ENCODE measurements around the gene PPP2R5D.

DNA sequence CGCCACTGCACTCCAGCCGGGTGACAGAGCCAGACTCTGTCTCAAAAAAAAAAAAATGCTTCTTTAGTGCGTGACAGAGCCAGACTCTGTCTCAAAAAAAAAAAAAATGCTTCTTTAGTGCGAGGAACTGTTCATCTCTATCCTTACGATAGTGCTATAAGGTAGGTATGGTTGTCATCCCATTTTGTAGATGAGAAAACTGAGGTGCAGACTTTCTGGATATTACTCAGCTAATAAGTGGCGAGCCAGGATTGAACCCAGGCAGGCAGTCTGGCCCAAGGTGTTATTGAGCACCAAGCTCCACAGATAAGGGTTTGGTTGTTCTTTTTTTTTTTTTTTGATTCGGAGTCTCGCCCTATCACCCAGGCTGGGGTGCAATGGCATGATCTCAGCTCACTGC is 17.5 kb downstream of the PPP2R5D start:
- no peak for TF ChIP-seq CTCF (IDR thresholded peaks at IDR 0.05; ENCODE audit: low read depth, low read length, missing input control)
- TF ChIP-seq, protein P1, sequence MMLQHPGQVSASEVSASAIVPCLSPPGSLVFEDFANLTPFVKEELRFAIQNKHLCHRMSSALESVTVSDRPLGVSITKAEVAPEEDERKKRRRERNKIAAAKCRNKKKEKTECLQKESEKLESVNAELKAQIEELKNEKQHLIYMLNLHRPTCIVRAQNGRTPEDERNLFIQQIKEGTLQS (IDR thresholded peaks at IDR 0.05): no peak
- no peak for TF ChIP-seq NR2F2 (IDR thresholded peaks at IDR 0.05)
- no peak for TF ChIP-seq FOXA1 (IDR thresholded peaks at IDR 0.05)
- TF ChIP-seq EGR1 (IDR thresholded peaks at IDR 0.05; ENCODE audit: low read depth in 2 of 2): no peak
- TF ChIP-seq JUND (IDR thresholded peaks at IDR 0.05): no peak
- TF ChIP-seq TAF1 (conservative IDR thresholded peaks at IDR 0.05): no peak
- TF ChIP-seq, protein P2, sequence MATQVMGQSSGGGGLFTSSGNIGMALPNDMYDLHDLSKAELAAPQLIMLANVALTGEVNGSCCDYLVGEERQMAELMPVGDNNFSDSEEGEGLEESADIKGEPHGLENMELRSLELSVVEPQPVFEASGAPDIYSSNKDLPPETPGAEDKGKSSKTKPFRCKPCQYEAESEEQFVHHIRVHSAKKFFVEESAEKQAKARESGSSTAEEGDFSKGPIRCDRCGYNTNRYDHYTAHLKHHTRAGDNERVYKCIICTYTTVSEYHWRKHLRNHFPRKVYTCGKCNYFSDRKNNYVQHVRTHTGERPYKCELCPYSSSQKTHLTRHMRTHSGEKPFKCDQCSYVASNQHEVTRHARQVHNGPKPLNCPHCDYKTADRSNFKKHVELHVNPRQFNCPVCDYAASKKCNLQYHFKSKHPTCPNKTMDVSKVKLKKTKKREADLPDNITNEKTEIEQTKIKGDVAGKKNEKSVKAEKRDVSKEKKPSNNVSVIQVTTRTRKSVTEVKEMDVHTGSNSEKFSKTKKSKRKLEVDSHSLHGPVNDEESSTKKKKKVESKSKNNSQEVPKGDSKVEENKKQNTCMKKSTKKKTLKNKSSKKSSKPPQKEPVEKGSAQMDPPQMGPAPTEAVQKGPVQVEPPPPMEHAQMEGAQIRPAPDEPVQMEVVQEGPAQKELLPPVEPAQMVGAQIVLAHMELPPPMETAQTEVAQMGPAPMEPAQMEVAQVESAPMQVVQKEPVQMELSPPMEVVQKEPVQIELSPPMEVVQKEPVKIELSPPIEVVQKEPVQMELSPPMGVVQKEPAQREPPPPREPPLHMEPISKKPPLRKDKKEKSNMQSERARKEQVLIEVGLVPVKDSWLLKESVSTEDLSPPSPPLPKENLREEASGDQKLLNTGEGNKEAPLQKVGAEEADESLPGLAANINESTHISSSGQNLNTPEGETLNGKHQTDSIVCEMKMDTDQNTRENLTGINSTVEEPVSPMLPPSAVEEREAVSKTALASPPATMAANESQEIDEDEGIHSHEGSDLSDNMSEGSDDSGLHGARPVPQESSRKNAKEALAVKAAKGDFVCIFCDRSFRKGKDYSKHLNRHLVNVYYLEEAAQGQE (IDR thresholded peaks at IDR 0.05): no peak
- no peak for TF ChIP-seq GABPA (IDR thresholded peaks at IDR 0.05 in 1 of 2, conservative IDR thresholded peaks at IDR 0.05 in 1 of 2)
- TF ChIP-seq, protein P3, sequence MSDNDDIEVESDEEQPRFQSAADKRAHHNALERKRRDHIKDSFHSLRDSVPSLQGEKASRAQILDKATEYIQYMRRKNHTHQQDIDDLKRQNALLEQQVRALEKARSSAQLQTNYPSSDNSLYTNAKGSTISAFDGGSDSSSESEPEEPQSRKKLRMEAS (IDR thresholded peaks at IDR 0.05): no peak
- no peak for TF ChIP-seq HNF4G (IDR thresholded peaks at IDR 0.05)
- TF ChIP-seq, protein P4, sequence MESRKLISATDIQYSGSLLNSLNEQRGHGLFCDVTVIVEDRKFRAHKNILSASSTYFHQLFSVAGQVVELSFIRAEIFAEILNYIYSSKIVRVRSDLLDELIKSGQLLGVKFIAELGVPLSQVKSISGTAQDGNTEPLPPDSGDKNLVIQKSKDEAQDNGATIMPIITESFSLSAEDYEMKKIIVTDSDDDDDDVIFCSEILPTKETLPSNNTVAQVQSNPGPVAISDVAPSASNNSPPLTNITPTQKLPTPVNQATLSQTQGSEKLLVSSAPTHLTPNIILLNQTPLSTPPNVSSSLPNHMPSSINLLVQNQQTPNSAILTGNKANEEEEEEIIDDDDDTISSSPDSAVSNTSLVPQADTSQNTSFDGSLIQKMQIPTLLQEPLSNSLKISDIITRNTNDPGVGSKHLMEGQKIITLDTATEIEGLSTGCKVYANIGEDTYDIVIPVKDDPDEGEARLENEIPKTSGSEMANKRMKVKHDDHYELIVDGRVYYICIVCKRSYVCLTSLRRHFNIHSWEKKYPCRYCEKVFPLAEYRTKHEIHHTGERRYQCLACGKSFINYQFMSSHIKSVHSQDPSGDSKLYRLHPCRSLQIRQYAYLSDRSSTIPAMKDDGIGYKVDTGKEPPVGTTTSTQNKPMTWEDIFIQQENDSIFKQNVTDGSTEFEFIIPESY (IDR thresholded peaks at IDR 0.05): no peak
- no peak for TF ChIP-seq RXRA (IDR thresholded peaks at IDR 0.05)
